ENCODE results near the gene NANOS3. TPM values are rescaled to one million over a fixed set of nuclear protein-coding genes. Genes with fewer than 3 reads are reported as not detected.

Gene NANOS3
- total RNA-seq, result 1 to 10 TPM; 1.2 to 3.6 TPM

- no peak for ATAC-seq (replicated peaks)
- H3K9me3 Mint-ChIP-seq, result no peaks in the 10 kb centered on the region
- peaks cover 9% of the 10 kb centered on the region for H3K4me1 Mint-ChIP-seq
- no peak within 1 kb of the TSS for H3K4me3 Mint-ChIP-seq
- H3K36me3 Mint-ChIP-seq (ENCODE audit: low read depth), result no peaks in the 10 kb centered on the region
- H3K27me3 Mint-ChIP-seq, result peaks cover 4% of the 10 kb centered on the region
- no peak within 1 kb of the TSS for H3K27ac Mint-ChIP-seq
Observed at GRCh38 chr19:13876834-13877233, at the start of gene NANOS3. NANOS3 (plus strand) TSS chr19:13877134; CDS start chr19:13877249, 115 bp downstream.

- Mint-ChIP-seq H3K4me1 (no peaks in the 10 kb centered on the region), H3K27ac (no peak overlapping the region), H3K27me3 (no peaks in the 10 kb centered on the region), H3K4me3 (no peak overlapping the region), H3K9me3 (no peaks in the 10 kb centered on the region), H3K36me3 (ENCODE audit: low read depth) (peaks cover 30% of the 10 kb centered on the region)
- no peak for ATAC-seq (replicated peaks)
Observed at GRCh38 chr19:13827656-13828055, 49.3 kb upstream of the NANOS3 start.

GRCh38 chr19:13830114-13830740 lies 46.7 kb upstream of the NANOS3 start:
- Mint-ChIP-seq H3K36me3 (ENCODE audit: low read depth) (peaks cover 54% of the 10 kb centered on the region), H3K4me1 (peaks cover 9% of the 10 kb centered on the region), H3K9me3 (no peaks in the 10 kb centered on the region), H3K4me3 (no peak overlapping the region), H3K27me3 (no peaks in the 10 kb centered on the region), H3K27ac (no peak overlapping the region)
- no peak for ATAC-seq (replicated peaks)

- H3K9me3 Mint-ChIP-seq, result no peaks in the 10 kb centered on the region
- no peak for ATAC-seq (replicated peaks)
- no peaks in the 10 kb centered on the region for H3K27me3 Mint-ChIP-seq
- no peak overlapping the region for H3K27ac Mint-ChIP-seq
- H3K36me3 Mint-ChIP-seq (ENCODE audit: low read depth), result peaks cover 61% of the 10 kb centered on the region
- H3K4me1 Mint-ChIP-seq, result peaks cover 9% of the 10 kb centered on the region
- no peak overlapping the region for H3K4me3 Mint-ChIP-seq
Observed at GRCh38 chr19:13830741-13831536, 46.0 kb upstream of the NANOS3 start.

- Mint-ChIP-seq H3K9me3 (no peaks in the 10 kb centered on the region), H3K27ac (no peak overlapping the region), H3K27me3 (no peaks in the 10 kb centered on the region), H3K4me1 (peaks cover 9% of the 10 kb centered on the region), H3K4me3 (no peak overlapping the region), H3K36me3 (ENCODE audit: low read depth) (peaks cover 70% of the 10 kb centered on the region)
- ATAC-seq (replicated peaks), result no peak
Observed at GRCh38 chr19:13831537-13832467, 45.1 kb upstream of the NANOS3 start.

- H3K4me1 Mint-ChIP-seq, result peaks cover 9% of the 10 kb centered on the region
- H3K27ac Mint-ChIP-seq, result peak overlapping the region; percentile 83
- H3K36me3 Mint-ChIP-seq (ENCODE audit: low read depth), result peaks cover 76% of the 10 kb centered on the region
- H3K9me3 Mint-ChIP-seq, result no peaks in the 10 kb centered on the region
- ATAC-seq (replicated peaks), result peak; percentile 91
- H3K27me3 Mint-ChIP-seq, result no peaks in the 10 kb centered on the region
- peak overlapping the region; percentile 87 for H3K4me3 Mint-ChIP-seq
Observed at GRCh38 chr19:13833330-13834243, 43.3 kb upstream of the NANOS3 start.

- no peak for ATAC-seq (replicated peaks)
- Mint-ChIP-seq H3K4me1 (peaks cover 9% of the 10 kb centered on the region), H3K27me3 (no peaks in the 10 kb centered on the region), H3K36me3 (ENCODE audit: low read depth) (peaks cover 85% of the 10 kb centered on the region), H3K27ac (peak overlapping the region; percentile 83), H3K9me3 (no peaks in the 10 kb centered on the region), H3K4me3 (peak overlapping the region; percentile 87)
Observed at GRCh38 chr19:13834244-13835069, 42.5 kb upstream of the NANOS3 start.

GRCh38 chr19:13835791-13836723 lies 40.9 kb upstream of the NANOS3 start:
- H3K9me3 Mint-ChIP-seq, result no peaks in the 10 kb centered on the region
- peaks cover 96% of the 10 kb centered on the region for H3K36me3 Mint-ChIP-seq (ENCODE audit: low read depth)
- ATAC-seq (replicated peaks), result no peak
- peaks cover 9% of the 10 kb centered on the region for H3K4me1 Mint-ChIP-seq
- H3K4me3 Mint-ChIP-seq, result peak overlapping the region; percentile 87
- peak overlapping the region; percentile 96 for H3K27ac Mint-ChIP-seq
- H3K27me3 Mint-ChIP-seq, result no peaks in the 10 kb centered on the region

- Mint-ChIP-seq H3K27me3 (no peaks in the 10 kb centered on the region), H3K36me3 (ENCODE audit: low read depth) (peaks cover 93% of the 10 kb centered on the region), H3K4me3 (peak overlapping the region; percentile 87), H3K4me1 (peaks cover 9% of the 10 kb centered on the region), H3K9me3 (no peaks in the 10 kb centered on the region), H3K27ac (peak overlapping the region; percentile 96)
- no peak for ATAC-seq (replicated peaks)
Observed at GRCh38 chr19:13838435-13839129, 38.4 kb upstream of the NANOS3 start.

GRCh38 chr19:13839130-13839937 lies 37.6 kb upstream of the NANOS3 start:
- peak overlapping the region; percentile 96 for H3K27ac Mint-ChIP-seq
- peak overlapping the region; percentile 87 for H3K4me3 Mint-ChIP-seq
- no peaks in the 10 kb centered on the region for H3K27me3 Mint-ChIP-seq
- H3K36me3 Mint-ChIP-seq (ENCODE audit: low read depth), result peaks cover 85% of the 10 kb centered on the region
- no peaks in the 10 kb centered on the region for H3K9me3 Mint-ChIP-seq
- ATAC-seq (replicated peaks), result peak; percentile 65
- peaks cover 3% of the 10 kb centered on the region for H3K4me1 Mint-ChIP-seq

GRCh38 chr19:13839938-13840304 lies 37.0 kb upstream of the NANOS3 start:
- no peaks in the 10 kb centered on the region for H3K9me3 Mint-ChIP-seq
- peak; percentile 25 for ATAC-seq (replicated peaks)
- H3K4me3 Mint-ChIP-seq, result peak overlapping the region; percentile 87
- peak overlapping the region; percentile 96 for H3K27ac Mint-ChIP-seq
- H3K36me3 Mint-ChIP-seq (ENCODE audit: low read depth), result peaks cover 79% of the 10 kb centered on the region
- peaks cover 2% of the 10 kb centered on the region for H3K4me1 Mint-ChIP-seq
- no peaks in the 10 kb centered on the region for H3K27me3 Mint-ChIP-seq

Measured in activated T-helper 17 cell treated with anti-CD3 and anti-CD28 coated beads, Interleukin-2, amount 50 U/mL, for 72 hours (primary cell).